ENCODE measurements around the gene SLC8A1. TPM values are rescaled to one million over a fixed set of nuclear protein-coding genes. Genes with fewer than 3 reads are reported as not detected.

Gene SLC8A1
- total RNA-seq (100 to 1,000 TPM in 1 of 9 donors, 10 to 100 TPM in 7, 1 to 10 TPM in 1; 9.3 to 128 (median 21.2) TPM), polyA plus RNA-seq (1 to 10 TPM in 2 of 3 donors, under 1 TPM in 1; 0.54 to 4.7 (median 1.8) TPM)
- long read RNA-seq, donor 1: 0 reads
- long read RNA-seq, donor 2, partial matches to known transcripts: 9 of 9 reads
- long read RNA-seq, donor 2, other reads (novel, unspliced or antisense): 0 of 9 reads
- long read RNA-seq, donor 3: 0 reads
- long read RNA-seq, donor 4, partial matches to known transcripts: 1 of 2 reads
- long read RNA-seq, donor 4, other reads (novel, unspliced or antisense): 1 of 2 reads
- long read RNA-seq, donor 5, partial matches to known transcripts: 0 of 2 reads
- long read RNA-seq, donor 5, other reads (novel, unspliced or antisense): 2 of 2 reads
- long read RNA-seq, donor 6, partial matches to known transcripts: 1 of 1 reads
- long read RNA-seq, donor 6, other reads (novel, unspliced or antisense): 0 of 1 reads
- long read RNA-seq, donor 7: 0 reads
- long read RNA-seq, donor 8, partial matches to known transcripts: 17 of 17 reads
- long read RNA-seq, donor 8, other reads (novel, unspliced or antisense): 0 of 17 reads
- long read RNA-seq, donor 9, partial matches to known transcripts: 6 of 6 reads
- long read RNA-seq, donor 9, other reads (novel, unspliced or antisense): 0 of 6 reads
- long read RNA-seq, donor 10: 0 reads

- no peaks in the 10 kb centered on the region for H3K27me3 ChIP-seq
- peak in 4 of 7 donors; percentile 19 to 50 (median 24) for DNase-seq
- TF ChIP-seq CTCF (IDR thresholded peaks at IDR 0.05) (no peak), POLR2A (IDR thresholded peaks at IDR 0.05) (no peak)
- H3K9me3 ChIP-seq (replicated peaks in 1 of 3): no peaks in the 10 kb centered on the region
- peak within 1 kb of the TSS in 3 of 5 donors; percentile 61 to 78 (median 71) for H3K27ac ChIP-seq
- H3K4me3 ChIP-seq: peak within 1 kb of the TSS in 2 of 4 donors; percentile 32 to 65
- 0 to 5% (median 1%) methylated on average over 19 to 82 of the region's 82 CpGs for WGBS, 4 donors
- H3K4me1 ChIP-seq (replicated peaks in 1 of 2): peaks cover 8 to 11% of the 10 kb centered on the region in 2 donors
- H3K36me3 ChIP-seq (replicated peaks in 1 of 2): no peaks in the 10 kb centered on the region
- intact Hi-C loops (cut with DNase I): no loop called here
These were observed at the start of gene SLC8A1 for GRCh38 chr2:40451918-40452605. TSS of gene SLC8A1 (minus strand) at chr2:40452090.

- intact Hi-C loops (cut with DNase I): no loop called here
- no peaks in the 10 kb centered on the region for H3K36me3 ChIP-seq (replicated peaks in 1 of 2)
- TF ChIP-seq CTCF (IDR thresholded peaks at IDR 0.05) (no peak), POLR2A (IDR thresholded peaks at IDR 0.05) (no peak)
- H3K27ac ChIP-seq: no peak overlapping the region
- DNase-seq: no peak
- no peaks in the 10 kb centered on the region for H3K9me3 ChIP-seq (replicated peaks in 1 of 3)
- WGBS, 4 donors: 91 to 95% (median 94%) methylated on average over 2 of the region's 2 CpGs
- H3K4me3 ChIP-seq: no peak overlapping the region
- no peaks in the 10 kb centered on the region for H3K27me3 ChIP-seq
- no peaks in the 10 kb centered on the region for H3K4me1 ChIP-seq (replicated peaks in 1 of 2)
These were observed 47.5 kb upstream of the SLC8A1 start for GRCh38 chr2:40499437-40499836.

GRCh38 chr2:40497251-40497859 is 45.5 kb upstream of the SLC8A1 start:
- Histone ChIP-seq H3K9me3 (replicated peaks in 1 of 3) (no peaks in the 10 kb centered on the region), H3K27me3 (no peaks in the 10 kb centered on the region), H3K4me1 (replicated peaks in 1 of 2) (no peaks in the 10 kb centered on the region), H3K4me3 (no peak overlapping the region), H3K36me3 (replicated peaks in 1 of 2) (no peaks in the 10 kb centered on the region), H3K27ac (no peak overlapping the region)
- DNase-seq: no peak
- TF ChIP-seq CTCF (IDR thresholded peaks at IDR 0.05): no peak
- intact Hi-C loops (cut with DNase I): no loop called here

- Histone ChIP-seq H3K27ac (peak overlapping the region in 1 of 5 donors; percentile 56), H3K27me3 (no peaks in the 10 kb centered on the region), H3K4me1 (replicated peaks in 1 of 2) (peaks cover 0 to 14% of the 10 kb centered on the region in 2 donors), H3K9me3 (replicated peaks in 1 of 3) (no peaks in the 10 kb centered on the region), H3K36me3 (replicated peaks in 1 of 2) (no peaks in the 10 kb centered on the region), H3K4me3 (peak overlapping the region in 1 of 4 donors; percentile 60)
- TF ChIP-seq POLR2A (IDR thresholded peaks at IDR 0.05): no peak
- no peak for TF ChIP-seq CTCF (IDR thresholded peaks at IDR 0.05)
- DNase-seq: no peak
- WGBS, 4 donors: 51 to 62% (median 60%) methylated on average over 1 of the region's 1 CpG
- intact Hi-C loops (cut with DNase I): no loop called here
These were observed 37.7 kb upstream of the SLC8A1 start for GRCh38 chr2:40489678-40489960.

Data from adrenal gland (tissue), 19 donors.